ENCODE data around the gene SLC44A4. TPM values are rescaled to one million over a fixed set of nuclear protein-coding genes. Genes with fewer than 3 reads are reported as not detected.
A peak's percentile ranks its signal among the peaks of the same experiment; 100 is the strongest.
"Not testable (repeated sequence)": the region's sequence is repeated elsewhere in the genome, so short reads cannot be mapped to it uniquely, and the experiment has no call there.

SLC44A4 gene
- polyA plus RNA-seq, 1 experiment = 0.04 TPM

DNA sequence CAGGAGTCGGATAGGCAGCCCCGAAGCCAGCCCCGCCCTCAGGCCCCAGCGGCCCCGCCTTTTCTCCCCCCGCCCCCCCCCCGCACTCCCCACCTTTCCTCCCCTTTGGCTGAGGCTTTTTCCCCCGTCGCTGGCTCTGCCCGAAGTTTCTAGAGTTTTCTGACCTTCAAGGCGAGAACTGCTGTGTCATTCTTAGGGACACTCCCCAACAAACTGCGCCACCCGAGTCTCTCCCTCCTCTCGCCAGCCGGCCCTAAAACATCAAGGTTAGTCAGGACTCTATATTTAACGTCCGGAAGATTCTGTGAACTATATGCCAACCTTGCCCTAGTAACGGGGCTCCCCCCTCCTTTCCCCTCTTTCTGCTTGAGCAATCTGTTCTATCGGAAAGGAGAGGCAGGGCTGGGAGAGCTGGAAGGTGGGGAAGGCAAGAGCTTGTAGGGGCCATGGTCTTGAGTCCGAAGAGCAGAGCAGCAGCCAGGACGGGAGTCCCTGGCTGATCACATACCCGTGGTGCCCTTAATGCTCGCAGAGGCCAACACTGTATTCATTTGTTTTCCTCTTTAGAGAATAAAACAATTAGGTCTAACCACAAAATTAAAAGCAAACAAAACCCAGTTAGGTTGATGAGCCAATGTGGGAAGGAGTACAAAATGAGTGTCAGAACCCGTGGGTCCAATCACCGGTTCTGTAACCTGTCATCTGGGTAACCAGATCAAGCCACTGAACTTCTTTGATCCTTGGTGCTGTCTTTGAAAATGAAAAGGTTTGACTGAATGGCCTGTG lies 56.6 kb downstream of the SLC44A4 start:
- TF ChIP-seq, protein P1, sequence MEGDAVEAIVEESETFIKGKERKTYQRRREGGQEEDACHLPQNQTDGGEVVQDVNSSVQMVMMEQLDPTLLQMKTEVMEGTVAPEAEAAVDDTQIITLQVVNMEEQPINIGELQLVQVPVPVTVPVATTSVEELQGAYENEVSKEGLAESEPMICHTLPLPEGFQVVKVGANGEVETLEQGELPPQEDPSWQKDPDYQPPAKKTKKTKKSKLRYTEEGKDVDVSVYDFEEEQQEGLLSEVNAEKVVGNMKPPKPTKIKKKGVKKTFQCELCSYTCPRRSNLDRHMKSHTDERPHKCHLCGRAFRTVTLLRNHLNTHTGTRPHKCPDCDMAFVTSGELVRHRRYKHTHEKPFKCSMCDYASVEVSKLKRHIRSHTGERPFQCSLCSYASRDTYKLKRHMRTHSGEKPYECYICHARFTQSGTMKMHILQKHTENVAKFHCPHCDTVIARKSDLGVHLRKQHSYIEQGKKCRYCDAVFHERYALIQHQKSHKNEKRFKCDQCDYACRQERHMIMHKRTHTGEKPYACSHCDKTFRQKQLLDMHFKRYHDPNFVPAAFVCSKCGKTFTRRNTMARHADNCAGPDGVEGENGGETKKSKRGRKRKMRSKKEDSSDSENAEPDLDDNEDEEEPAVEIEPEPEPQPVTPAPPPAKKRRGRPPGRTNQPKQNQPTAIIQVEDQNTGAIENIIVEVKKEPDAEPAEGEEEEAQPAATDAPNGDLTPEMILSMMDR (IDR thresholded peaks at IDR 0.05; ENCODE audit: low read depth, low read length) = no peak
- Histone ChIP-seq H3K27ac (ENCODE audit: low read depth, low read length) (peak overlapping the region; percentile 91), H3K27me3 (ENCODE audit: control insufficient read depth, insufficient read depth, low read length) (no peaks in the 10 kb centered on the region), H3K4me3 (ENCODE audit: low read depth, low read length) (peak overlapping the region; percentile 67), H3K9me3 (ENCODE audit: control insufficient read depth, insufficient read depth, low read length) (no peaks in the 10 kb centered on the region; the same call in 1 of the 2 replicates)
- DNase-seq (ENCODE audit: low read depth, low spot score) = no peak
- ChIA-PET CTCF (interaction anchor here (0.5 kb wide), 1 partner anchor 87 kb away, joined by 5 read pairs; no protein-coding TSS in a partner anchor), POLR2A (interaction anchor here (1.3 to 1.7 kb wide), 3 partner anchors 16 to 55 kb away, joined by 3 to 7 read pairs (median 7); partner anchors contain the start of genes LSM2 and VARS1)

- no peak for DNase-seq (ENCODE audit: low read depth, low spot score)
- TF ChIP-seq, protein P1 (IDR thresholded peaks at IDR 0.05; ENCODE audit: low read depth, low read length) = no peak
- ChIA-PET CTCF (interaction anchor here (0.8 kb wide), 1 partner anchor 8 kb away, joined by 6 read pairs; no protein-coding TSS in a partner anchor), POLR2A (interaction anchor here (0.9 to 1.7 kb wide), 3 partner anchors 15 to 55 kb away, joined by 3 to 7 read pairs (median 6); partner anchors contain the start of genes LSM2 and VARS1)
- Histone ChIP-seq H3K27ac (ENCODE audit: low read depth, low read length) (peak overlapping the region; percentile 91), H3K9me3 (ENCODE audit: control insufficient read depth, insufficient read depth, low read length) (no peaks in the 10 kb centered on the region; the same call in 1 of the 2 replicates), H3K27me3 (ENCODE audit: control insufficient read depth, insufficient read depth, low read length) (no peaks in the 10 kb centered on the region), H3K4me3 (ENCODE audit: low read depth, low read length) (peak overlapping the region; percentile 67)
Measured at GRCh38 chr6:31821301-31822035, 57.3 kb downstream of the SLC44A4 start.

GRCh38 chr6:31820399-31820798 lies 58.4 kb downstream of the SLC44A4 start:
- H3K9me3 ChIP-seq (ENCODE audit: control insufficient read depth, insufficient read depth, low read length); H3K4me3 ChIP-seq (ENCODE audit: low read depth, low read length); H3K27me3 ChIP-seq (ENCODE audit: control insufficient read depth, insufficient read depth, low read length); H3K27ac ChIP-seq (ENCODE audit: low read depth, low read length); POLR2A ChIA-PET; DNase-seq (ENCODE audit: low read depth, low spot score): not testable (repeated sequence)
- CTCF ChIA-PET = interaction anchor here (0.6 to 0.8 kb wide), 2 partner anchors 9 kb away, joined by 6 to 7 read pairs; no protein-coding TSS in a partner anchor

GRCh38 chr6:31819871-31820299 lies 58.9 kb downstream of the SLC44A4 start:
- no peak overlapping the region for H3K27ac ChIP-seq (ENCODE audit: low read depth, low read length)
- no peaks in the 10 kb centered on the region; the same call in 1 of the 2 replicates for H3K9me3 ChIP-seq (ENCODE audit: control insufficient read depth, insufficient read depth, low read length)
- TF ChIP-seq, protein P1 (IDR thresholded peaks at IDR 0.05; ENCODE audit: low read depth, low read length) = no peak
- no peak for DNase-seq (ENCODE audit: low read depth, low spot score)
- no peak overlapping the region for H3K4me3 ChIP-seq (ENCODE audit: low read depth, low read length)
- CTCF ChIA-PET = interaction anchor here (0.6 kb wide), 1 partner anchor 10 kb away, joined by 7 read pairs; no protein-coding TSS in a partner anchor
- no peaks in the 10 kb centered on the region for H3K27me3 ChIP-seq (ENCODE audit: control insufficient read depth, insufficient read depth, low read length)
- POLR2A ChIA-PET = no interaction called here

- DNase-seq (ENCODE audit: low read depth, low spot score); H3K27me3 ChIP-seq (ENCODE audit: control insufficient read depth, insufficient read depth, low read length); CTCF ChIA-PET; H3K27ac ChIP-seq (ENCODE audit: low read depth, low read length); H3K9me3 ChIP-seq (ENCODE audit: control insufficient read depth, insufficient read depth, low read length): not testable (repeated sequence)
- POLR2A ChIA-PET = interaction anchor here (0.8 to 1.1 kb wide), 2 partner anchors 9 to 11 kb away, joined by 3 read pairs; partner anchors contain the start of genes HSPA1B and LSM2
- H3K4me3 ChIP-seq (ENCODE audit: low read depth, low read length) = peak overlapping the region; percentile 57
Measured at GRCh38 chr6:31817929-31818511, 60.8 kb downstream of the SLC44A4 start.

- DNase-seq (ENCODE audit: low read depth, low spot score); H3K27me3 ChIP-seq (ENCODE audit: control insufficient read depth, insufficient read depth, low read length); H3K9me3 ChIP-seq (ENCODE audit: control insufficient read depth, insufficient read depth, low read length); H3K27ac ChIP-seq (ENCODE audit: low read depth, low read length); CTCF ChIA-PET: not testable (repeated sequence)
- POLR2A ChIA-PET = interaction anchor here (1.1 kb wide), 1 partner anchor 10 kb away, joined by 3 read pairs; the partner anchor contains the start of gene LSM2
- H3K4me3 ChIP-seq (ENCODE audit: low read depth, low read length) = peak overlapping the region; percentile 57
Measured at GRCh38 chr6:31817133-31817928, 61.5 kb downstream of the SLC44A4 start.
